ENCODE data around the gene JAGN1. TPM values are rescaled to one million over a fixed set of nuclear protein-coding genes. Genes with fewer than 3 reads are reported as not detected.
"Not testable (repeated sequence)": the region's sequence is repeated elsewhere in the genome, so short reads cannot be mapped to it uniquely, and the experiment has no call there.

Gene JAGN1
- total RNA-seq, 2 experiments from 2014 or later = 21.0 to 29.5 TPM

DNA sequence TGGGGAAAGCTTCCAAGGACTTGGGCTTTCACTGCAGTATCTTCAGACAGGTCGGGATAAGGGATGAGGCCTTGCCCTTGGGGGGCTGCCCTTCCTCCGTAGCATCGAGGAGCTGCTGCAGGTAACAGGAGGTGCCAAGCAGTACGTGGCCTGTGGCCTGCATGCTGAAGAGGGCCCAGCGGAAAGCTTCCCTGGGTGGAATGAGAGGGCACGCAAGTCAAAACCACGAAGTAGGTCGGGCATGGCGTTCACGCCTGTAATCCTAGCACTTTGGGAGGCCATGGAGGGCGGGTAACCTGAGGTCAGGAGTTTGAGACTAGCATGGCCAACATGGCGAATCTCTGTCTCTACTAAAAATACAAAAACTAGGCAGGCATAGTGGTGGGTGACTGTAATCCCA lies 23.3 kb upstream of the JAGN1 start:
- ChIA-PET CTCF (ENCODE audit: unreplicated experiment) (interaction anchor here (0.6 kb wide), 1 partner anchor 140 kb away, joined by 4 read pairs; no protein-coding TSS in a partner anchor), POLR2A (interaction anchor here (0.5 kb wide), 1 partner anchor 109 kb away, joined by 3 read pairs; no protein-coding TSS in a partner anchor)

DNA sequence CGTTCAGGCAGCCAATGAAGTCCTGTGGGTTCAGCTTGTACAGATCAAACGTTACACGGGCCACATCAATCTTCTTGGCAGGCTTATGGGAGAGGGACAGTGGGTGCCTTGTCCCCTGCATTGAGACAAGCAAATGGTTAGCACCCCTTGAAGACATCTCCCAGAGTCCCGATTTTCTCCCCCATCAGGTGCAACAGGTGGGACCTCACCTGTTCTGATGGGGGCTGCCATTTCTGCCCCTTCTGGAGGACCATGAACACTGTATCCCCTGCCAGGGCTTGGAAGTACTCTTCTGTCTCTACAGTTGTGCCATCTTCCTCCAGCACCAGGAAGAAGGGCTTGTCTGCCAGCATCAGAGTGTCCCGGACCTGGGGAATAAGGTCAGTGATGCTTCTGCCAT lies 20.5 kb upstream of the JAGN1 start:
- BruUV-seq (replicated peaks) = no TSS peak
- no peaks in the 10 kb centered on the region for H4K20me1 ChIP-seq (ENCODE audit: insufficient read depth, low read length)
- no peak overlapping the region for H2AFZ ChIP-seq (ENCODE audit: low read length)
- ChIA-PET POLR2A (interaction anchor here (0.7 kb wide), 1 partner anchor 14 kb away, joined by 3 read pairs; no protein-coding TSS in a partner anchor), CTCF (ENCODE audit: unreplicated experiment) (no interaction called here)
- H3K4me1 ChIP-seq (ENCODE audit: insufficient read depth, low read length, poor library complexity, severe bottlenecking) = no peaks in the 10 kb centered on the region
- no peak for TF ChIP-seq EZH2phosphoT487 (IDR thresholded peaks at IDR 0.05; ENCODE audit: borderline replicate concordance, low read depth, low read length)
- H3K9me3 ChIP-seq (ENCODE audit: low read length) = no peaks in the 10 kb centered on the region
- no peak overlapping the region for H3K4me2 ChIP-seq (ENCODE audit: low read length)
- no peaks in the 10 kb centered on the region for H3K9me2 ChIP-seq (ENCODE audit: insufficient read depth, low read length)
- no peaks in the 10 kb centered on the region for H3K36me3 ChIP-seq (ENCODE audit: insufficient read depth, low read length)
- intact Hi-C loops (cut with micrococcal nuclease; ENCODE audit: unreplicated experiment) = no loop called here
- no peak overlapping the region for H3K27ac ChIP-seq (ENCODE audit: low read depth, low read length, poor library complexity, severe bottlenecking)
- no peak overlapping the region for H3K4me3 ChIP-seq (ENCODE audit: low read depth, low read length, poor library complexity, severe bottlenecking)
- no peaks in the 10 kb centered on the region for H3K79me2 ChIP-seq (ENCODE audit: insufficient read depth, low read depth, low read length)
- no peak for DNase-seq (ENCODE audit: low spot score)

More for the DNA sequence above, 23.3 kb upstream of the JAGN1 start:
- H3K4me2 ChIP-seq (ENCODE audit: low read length) = no peak overlapping the region
- no peak overlapping the region for H3K4me3 ChIP-seq (ENCODE audit: low read depth, low read length, poor library complexity, severe bottlenecking)
- H3K9me2 ChIP-seq (ENCODE audit: insufficient read depth, low read length) = no peaks in the 10 kb centered on the region
- H2AFZ ChIP-seq (ENCODE audit: low read length) = no peak overlapping the region
- TF ChIP-seq, protein P1, sequence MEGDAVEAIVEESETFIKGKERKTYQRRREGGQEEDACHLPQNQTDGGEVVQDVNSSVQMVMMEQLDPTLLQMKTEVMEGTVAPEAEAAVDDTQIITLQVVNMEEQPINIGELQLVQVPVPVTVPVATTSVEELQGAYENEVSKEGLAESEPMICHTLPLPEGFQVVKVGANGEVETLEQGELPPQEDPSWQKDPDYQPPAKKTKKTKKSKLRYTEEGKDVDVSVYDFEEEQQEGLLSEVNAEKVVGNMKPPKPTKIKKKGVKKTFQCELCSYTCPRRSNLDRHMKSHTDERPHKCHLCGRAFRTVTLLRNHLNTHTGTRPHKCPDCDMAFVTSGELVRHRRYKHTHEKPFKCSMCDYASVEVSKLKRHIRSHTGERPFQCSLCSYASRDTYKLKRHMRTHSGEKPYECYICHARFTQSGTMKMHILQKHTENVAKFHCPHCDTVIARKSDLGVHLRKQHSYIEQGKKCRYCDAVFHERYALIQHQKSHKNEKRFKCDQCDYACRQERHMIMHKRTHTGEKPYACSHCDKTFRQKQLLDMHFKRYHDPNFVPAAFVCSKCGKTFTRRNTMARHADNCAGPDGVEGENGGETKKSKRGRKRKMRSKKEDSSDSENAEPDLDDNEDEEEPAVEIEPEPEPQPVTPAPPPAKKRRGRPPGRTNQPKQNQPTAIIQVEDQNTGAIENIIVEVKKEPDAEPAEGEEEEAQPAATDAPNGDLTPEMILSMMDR (conservative IDR thresholded peaks at IDR 0.05; ENCODE audit: low read length) = no peak
- no peak for TF ChIP-seq EZH2phosphoT487 (IDR thresholded peaks at IDR 0.05; ENCODE audit: borderline replicate concordance, low read depth, low read length)
- no peak overlapping the region for H3K27ac ChIP-seq (ENCODE audit: low read depth, low read length, poor library complexity, severe bottlenecking)
- no peak for DNase-seq (ENCODE audit: low spot score)
- H3K36me3 ChIP-seq (ENCODE audit: insufficient read depth, low read length) = no peaks in the 10 kb centered on the region
- no TSS peak for BruUV-seq (replicated peaks)
- H3K79me2 ChIP-seq (ENCODE audit: insufficient read depth, low read depth, low read length) = no peaks in the 10 kb centered on the region
- H4K20me1 ChIP-seq (ENCODE audit: insufficient read depth, low read length) = no peaks in the 10 kb centered on the region
- intact Hi-C loops (cut with micrococcal nuclease; ENCODE audit: unreplicated experiment) = no loop called here
- H3K9me3 ChIP-seq (ENCODE audit: low read length) = no peaks in the 10 kb centered on the region
- no peaks in the 10 kb centered on the region for H3K4me1 ChIP-seq (ENCODE audit: insufficient read depth, low read length, poor library complexity, severe bottlenecking)

DNA sequence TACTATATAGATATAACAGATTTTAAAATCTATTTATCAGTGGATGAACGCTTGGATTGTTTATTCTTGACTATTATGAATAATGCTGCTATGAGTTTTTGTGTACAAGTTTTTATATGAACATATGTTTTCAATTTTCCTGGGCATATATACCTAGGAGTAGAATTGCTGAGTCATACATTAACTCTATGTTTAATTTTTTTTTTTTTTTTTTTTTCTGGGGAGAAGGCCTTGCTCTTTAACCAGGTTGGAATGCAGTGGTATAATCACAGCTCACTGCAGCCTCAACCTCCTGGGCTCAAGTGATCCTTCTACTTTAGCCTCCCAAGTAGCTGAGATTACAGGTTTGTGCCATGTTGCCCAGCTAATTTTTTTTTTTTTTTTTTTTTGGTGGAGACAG lies 19.4 kb upstream of the JAGN1 start:
- POLR2A ChIA-PET = interaction anchor here (0.7 to 1.8 kb wide), 3 partner anchors 13 to 188 kb away, joined by 3 to 6 read pairs (median 4); no protein-coding TSS in a partner anchor
- no TSS peak for BruUV-seq (replicated peaks)
- Histone ChIP-seq H4K20me1 (ENCODE audit: insufficient read depth, low read length) (no peaks in the 10 kb centered on the region), H3K9me3 (ENCODE audit: low read length) (no peaks in the 10 kb centered on the region), H3K4me2 (ENCODE audit: low read length) (no peak overlapping the region), H3K27ac (ENCODE audit: low read depth, low read length, poor library complexity, severe bottlenecking) (no peak overlapping the region), H3K9me2 (ENCODE audit: insufficient read depth, low read length) (no peaks in the 10 kb centered on the region), H2AFZ (ENCODE audit: low read length) (no peak overlapping the region), H3K4me1 (ENCODE audit: insufficient read depth, low read length, poor library complexity, severe bottlenecking) (no peaks in the 10 kb centered on the region), H3K79me2 (ENCODE audit: insufficient read depth, low read depth, low read length) (no peaks in the 10 kb centered on the region), H3K36me3 (ENCODE audit: insufficient read depth, low read length) (no peaks in the 10 kb centered on the region), H3K4me3 (ENCODE audit: low read depth, low read length, poor library complexity, severe bottlenecking) (no peak overlapping the region)
- no peak for DNase-seq (ENCODE audit: low spot score)
- no peak for TF ChIP-seq EZH2phosphoT487 (IDR thresholded peaks at IDR 0.05; ENCODE audit: borderline replicate concordance, low read depth, low read length)
- TF ChIP-seq, protein P1 (conservative IDR thresholded peaks at IDR 0.05; ENCODE audit: low read length) = no peak
- intact Hi-C loops (cut with micrococcal nuclease; ENCODE audit: unreplicated experiment) = no loop called here
- CTCF ChIA-PET (ENCODE audit: unreplicated experiment) = no interaction called here

DNA sequence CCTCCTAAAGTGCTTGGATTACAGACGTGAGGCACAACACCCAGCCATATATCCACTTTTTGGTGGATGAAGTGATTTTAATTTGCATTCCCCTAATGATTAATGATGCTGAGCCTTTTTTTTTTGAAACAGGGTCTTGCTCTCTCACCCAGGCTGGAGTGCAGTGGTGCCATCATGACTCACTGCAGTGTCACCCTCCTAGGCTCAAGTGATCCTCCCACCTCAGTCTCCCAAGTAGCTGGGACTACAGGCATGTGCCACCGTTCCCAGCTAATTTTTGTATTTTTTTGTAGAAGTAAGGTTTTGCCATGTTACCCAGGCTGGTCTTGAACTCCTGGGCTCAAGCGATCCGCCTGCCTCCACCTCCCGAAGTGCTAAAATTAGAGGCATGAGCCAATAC lies 18.3 kb upstream of the JAGN1 start:
- DNase-seq (ENCODE audit: low spot score); H3K9me2 ChIP-seq (ENCODE audit: insufficient read depth, low read length); H3K4me3 ChIP-seq (ENCODE audit: low read depth, low read length, poor library complexity, severe bottlenecking); H3K36me3 ChIP-seq (ENCODE audit: insufficient read depth, low read length); CTCF ChIA-PET (ENCODE audit: unreplicated experiment); H2AFZ ChIP-seq (ENCODE audit: low read length); H3K9me3 ChIP-seq (ENCODE audit: low read length); BruUV-seq (replicated peaks); H4K20me1 ChIP-seq (ENCODE audit: insufficient read depth, low read length); H3K79me2 ChIP-seq (ENCODE audit: insufficient read depth, low read depth, low read length); H3K4me2 ChIP-seq (ENCODE audit: low read length); H3K4me1 ChIP-seq (ENCODE audit: insufficient read depth, low read length, poor library complexity, severe bottlenecking); H3K27ac ChIP-seq (ENCODE audit: low read depth, low read length, poor library complexity, severe bottlenecking); intact Hi-C loops (cut with micrococcal nuclease; ENCODE audit: unreplicated experiment): not testable (repeated sequence)
- POLR2A ChIA-PET = interaction anchor here (1.8 kb wide), 1 partner anchor 12 kb away, joined by 6 read pairs; no protein-coding TSS in a partner anchor

Measured in OCI-LY7 (cell line).